Measurements from ENCODE around the gene INSYN2B.
"Not testable (repeated sequence)": the region's sequence is repeated elsewhere in the genome, so short reads cannot be mapped to it uniquely, and the experiment has no call there.

- TF ChIP-seq, protein P1, sequence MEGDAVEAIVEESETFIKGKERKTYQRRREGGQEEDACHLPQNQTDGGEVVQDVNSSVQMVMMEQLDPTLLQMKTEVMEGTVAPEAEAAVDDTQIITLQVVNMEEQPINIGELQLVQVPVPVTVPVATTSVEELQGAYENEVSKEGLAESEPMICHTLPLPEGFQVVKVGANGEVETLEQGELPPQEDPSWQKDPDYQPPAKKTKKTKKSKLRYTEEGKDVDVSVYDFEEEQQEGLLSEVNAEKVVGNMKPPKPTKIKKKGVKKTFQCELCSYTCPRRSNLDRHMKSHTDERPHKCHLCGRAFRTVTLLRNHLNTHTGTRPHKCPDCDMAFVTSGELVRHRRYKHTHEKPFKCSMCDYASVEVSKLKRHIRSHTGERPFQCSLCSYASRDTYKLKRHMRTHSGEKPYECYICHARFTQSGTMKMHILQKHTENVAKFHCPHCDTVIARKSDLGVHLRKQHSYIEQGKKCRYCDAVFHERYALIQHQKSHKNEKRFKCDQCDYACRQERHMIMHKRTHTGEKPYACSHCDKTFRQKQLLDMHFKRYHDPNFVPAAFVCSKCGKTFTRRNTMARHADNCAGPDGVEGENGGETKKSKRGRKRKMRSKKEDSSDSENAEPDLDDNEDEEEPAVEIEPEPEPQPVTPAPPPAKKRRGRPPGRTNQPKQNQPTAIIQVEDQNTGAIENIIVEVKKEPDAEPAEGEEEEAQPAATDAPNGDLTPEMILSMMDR (IDR thresholded peaks at IDR 0.05): not testable (repeated sequence)
- not testable (repeated sequence) for TF ChIP-seq POLR2A, POLR2AphosphoS5 (IDR thresholded peaks at IDR 0.05)
These were observed 27.1 kb downstream of the INSYN2B start for GRCh38 chr5:169953196-169953595.
